Natural killer cell (primary cell): ENCODE data around the gene MOXD1. TPM values are rescaled to one million over a fixed set of nuclear protein-coding genes. Genes with fewer than 3 reads are reported as not detected.
"Not testable (repeated sequence)": the region's sequence is repeated elsewhere in the genome, so short reads cannot be mapped to it uniquely, and the experiment has no call there.

ENCODE experiments used
- ATAC-seq, 3 donors: fragments of 150-1000 bp in 2 of 3; fragments of 200-7000 bp in 1 of 3; cut with Tn5 transposase; 1 replicate in 1 of 3; 2 replicates in 2 of 3; pipeline ENCODE4 v1.10.0; 2021; ENCODE audit warnings: mild to moderate bottlenecking in 2 of 3, moderate library complexity in 2 of 3
- DNase-seq, 2 donors: peaks; one replicate each; pipeline versions ENCODE4 v3.0.0 to v3.0.0-alpha.2; 2013 to 2021; ENCODE audit warnings: mixed read lengths in 1 of 2
- H3K27ac ChIP-seq: one replicate; pipeline ENCODE4 v1.5.1; 2013; ENCODE audit warnings: mild to moderate bottlenecking, low read length
- H3K27me3 ChIP-seq: one replicate; pipeline ENCODE4 v1.6.1; 2013; ENCODE audit warnings: low read length; ENCODE audit not compliant: control insufficient read depth, insufficient read depth
- H3K36me3 ChIP-seq: one replicate; pipeline ENCODE4 v1.6.1; 2013; ENCODE audit warnings: low read length; ENCODE audit not compliant: control insufficient read depth, insufficient read depth
- H3K4me1 ChIP-seq: one replicate; pipeline ENCODE4 v1.6.1; 2013; ENCODE audit warnings: low read length; ENCODE audit not compliant: control insufficient read depth, insufficient read depth
- H3K4me3 ChIP-seq: one replicate; pipeline ENCODE4 v1.5.1; 2013; ENCODE audit warnings: low read length
- H3K9me3 ChIP-seq: one replicate; pipeline ENCODE4 v1.6.1; 2013; ENCODE audit warnings: low read length; ENCODE audit not compliant: control insufficient read depth, insufficient read depth
- H3K27ac Mint-ChIP-seq, 2 donors: one replicate each; pipeline ENCODE4 v1.8.0; 2022; ENCODE audit warnings: mild to moderate bottlenecking in 2 of 2, mixed read lengths in 2 of 2, moderate library complexity in 1 of 2
- H3K27me3 Mint-ChIP-seq, 2 donors: one replicate each; pipeline ENCODE4 v1.8.0; 2022; ENCODE audit warnings: low read depth in 2 of 2, mixed read lengths in 2 of 2
- H3K36me3 Mint-ChIP-seq: one replicate; pipeline ENCODE4 v1.8.0; 2022; ENCODE audit warnings: mixed read lengths
- H3K4me1 Mint-ChIP-seq, 2 donors: one replicate each; pipeline ENCODE4 v1.8.0; 2022; ENCODE audit warnings: mixed read lengths in 2 of 2
- H3K4me3 Mint-ChIP-seq: one replicate; pipeline ENCODE4 v1.8.0; 2022; ENCODE audit warnings: mild to moderate bottlenecking, moderate library complexity, mixed read lengths
- H3K9me3 Mint-ChIP-seq, 2 donors: one replicate each; pipeline ENCODE4 v1.8.0; 2022; ENCODE audit warnings: mixed read lengths in 2 of 2
- CTCF ChIP-seq: fragments of 200-600 bp; IDR thresholded peaks from one replicate; pipeline ENCODE4 v1.8.0; 2022; ENCODE audit warnings: antibody characterized with exemption
- WGBS: methylation state at CpG from one replicate; pipeline ENCODE4 v1.1.7; 2013; ENCODE audit warnings: missing lambda C conversion rate; ENCODE audit not compliant: insufficient coverage; 5-methylcytosine and 5-hydroxymethylcytosine counted together
- intact Hi-C: fragments of 100-400 bp; cut with micrococcal nuclease; formaldehyde crosslinking; loops from one replicate; pipeline ENCODE4 v1.14.2; 2022
- total RNA-seq, 4 donors: library from RNA; stranded (reverse); fragments of 120-200 nt in 1 of 4; gene quantifications; one replicate each; pipeline versions ENCODE4 v1.2.3 to v1.2.4, GENCODE V29; 2013 to 2022

MOXD1 gene
- total RNA-seq, 3 donors from 2014 or later (not counting 1 experiment from before 2014, with no cell fraction given): not detected

- H3K27ac Mint-ChIP-seq: no peak overlapping the region
- no peak overlapping the region for H3K4me3 Mint-ChIP-seq
- no peaks in the 10 kb centered on the region for H3K27me3 ChIP-seq
- WGBS: no CpG with 5 or more reads among the region's 1 CpG
- DNase-seq (no peak), ATAC-seq (no peak)
- intact Hi-C loops: no loop called here
- H3K9me3 Mint-ChIP-seq: no peaks in the 10 kb centered on the region
- no peak for TF ChIP-seq CTCF
- no peaks in the 10 kb centered on the region for H3K36me3 ChIP-seq
- no peaks in the 10 kb centered on the region for H3K36me3 Mint-ChIP-seq
- no peak overlapping the region for H3K4me3 ChIP-seq
- H3K9me3 ChIP-seq: no peaks in the 10 kb centered on the region
- no peaks in the 10 kb centered on the region for H3K4me1 ChIP-seq
- no peak overlapping the region for H3K27ac ChIP-seq
- peaks cover 4 to 6% of the 10 kb centered on the region in 2 donors for H3K4me1 Mint-ChIP-seq
- H3K27me3 Mint-ChIP-seq: peaks cover 2 to 18% of the 10 kb centered on the region in 2 donors
These were observed 40.2 kb downstream of the MOXD1 start for GRCh38 chr6:132361101-132361500.

- intact Hi-C loops: no loop called here
- H3K4me3 ChIP-seq: no peak overlapping the region
- DNase-seq (no peak), ATAC-seq (no peak)
- H3K27me3 ChIP-seq: no peaks in the 10 kb centered on the region
- Mint-ChIP-seq H3K27me3 (peaks cover 0 to 8% of the 10 kb centered on the region in 2 donors), H3K27ac (no peak overlapping the region), H3K9me3 (no peaks in the 10 kb centered on the region), H3K4me1 (peaks cover 16 to 17% of the 10 kb centered on the region in 2 donors), H3K4me3 (no peak overlapping the region), H3K36me3 (no peaks in the 10 kb centered on the region)
- TF ChIP-seq CTCF: no peak
- peaks cover under 1% of the 10 kb centered on the region for H3K9me3 ChIP-seq
- no peak overlapping the region for H3K27ac ChIP-seq
- H3K36me3 ChIP-seq: no peaks in the 10 kb centered on the region
- H3K4me1 ChIP-seq: peaks cover 5% of the 10 kb centered on the region
- WGBS: 78% methylated on average over 2 of the region's 2 CpGs
These were observed 41.4 kb downstream of the MOXD1 start for GRCh38 chr6:132359886-132360285.

- Mint-ChIP-seq H3K9me3 (no peaks in the 10 kb centered on the region), H3K36me3 (no peaks in the 10 kb centered on the region), H3K27ac (peak overlapping the region; percentile 56 to 72), H3K27me3 (no peaks in the 10 kb centered on the region), H3K4me1 (peaks cover 23 to 28% of the 10 kb centered on the region in 2 donors), H3K4me3 (no peak overlapping the region)
- H3K4me1 ChIP-seq: peaks cover 13% of the 10 kb centered on the region
- no peak overlapping the region for H3K4me3 ChIP-seq
- ATAC-seq (no peak), DNase-seq (no peak)
- intact Hi-C loops: no loop called here
- no peak overlapping the region for H3K27ac ChIP-seq
- no peaks in the 10 kb centered on the region for H3K27me3 ChIP-seq
- no peak for TF ChIP-seq CTCF
- no peaks in the 10 kb centered on the region for H3K36me3 ChIP-seq
- H3K9me3 ChIP-seq: peaks cover 2% of the 10 kb centered on the region
These were observed 44.2 kb downstream of the MOXD1 start for GRCh38 chr6:132357120-132357519.

- H3K27ac ChIP-seq: peak overlapping the region; percentile 12
- H3K27ac Mint-ChIP-seq: peak overlapping the region in 1 of 2 donors; percentile 77
- ATAC-seq (peak in 2 of 3 donors; percentile 29 to 36), DNase-seq (peak; percentile 28 to 49)
- WGBS: 34% methylated on average over 7 of the region's 7 CpGs
- intact Hi-C loops: no loop called here
- H3K4me1 ChIP-seq: peaks cover 13% of the 10 kb centered on the region
- H3K4me3 Mint-ChIP-seq: no peak overlapping the region
- peaks cover 22 to 23% of the 10 kb centered on the region in 2 donors for H3K4me1 Mint-ChIP-seq
- TF ChIP-seq CTCF: no peak
- H3K36me3 ChIP-seq: no peaks in the 10 kb centered on the region
- no peaks in the 10 kb centered on the region for H3K36me3 Mint-ChIP-seq
- H3K9me3 ChIP-seq: peaks cover 2% of the 10 kb centered on the region
- no peak overlapping the region for H3K4me3 ChIP-seq
- H3K27me3 Mint-ChIP-seq: peaks cover 0 to 9% of the 10 kb centered on the region in 2 donors
- H3K27me3 ChIP-seq: no peaks in the 10 kb centered on the region
- peaks cover 0 to 2% of the 10 kb centered on the region in 2 donors for H3K9me3 Mint-ChIP-seq
These were observed 46.6 kb downstream of the MOXD1 start for GRCh38 chr6:132354517-132355167.

GRCh38 chr6:132351986-132352385 lies 49.3 kb downstream of the MOXD1 start:
- Mint-ChIP-seq H3K27me3 (peaks cover 0 to 10% of the 10 kb centered on the region in 2 donors), H3K4me1 (peaks cover 19 to 22% of the 10 kb centered on the region in 2 donors)
- H3K27ac Mint-ChIP-seq, H3K36me3 Mint-ChIP-seq, H3K27me3 ChIP-seq, H3K36me3 ChIP-seq, DNase-seq, H3K9me3 ChIP-seq, H3K9me3 Mint-ChIP-seq, intact Hi-C loops, H3K4me3 Mint-ChIP-seq, H3K4me3 ChIP-seq, ATAC-seq: not testable (repeated sequence)
- Histone ChIP-seq H3K4me1 (peaks cover 13% of the 10 kb centered on the region), H3K27ac (peak overlapping the region; percentile 24)
- 45% methylated on average over 2 of the region's 3 CpGs for WGBS
